Stimulated activated CD4-positive, alpha-beta T cell treated with anti-CD3 and anti-CD28 coated beads, Interleukin-15, amount 100 ng/mL, for 48 hours (primary cell): ENCODE results near the gene TUFM.
"Not testable (repeated sequence)": the region's sequence is repeated elsewhere in the genome, so short reads cannot be mapped to it uniquely, and the experiment has no call there.

Experiments used
- DNase-seq, 2 donors: peaks; one replicate each; pipeline ENCODE4 v3.0.0-alpha.2; 2020; ENCODE audit warnings: low read depth in 2 of 2

Gene TUFM

DNA sequence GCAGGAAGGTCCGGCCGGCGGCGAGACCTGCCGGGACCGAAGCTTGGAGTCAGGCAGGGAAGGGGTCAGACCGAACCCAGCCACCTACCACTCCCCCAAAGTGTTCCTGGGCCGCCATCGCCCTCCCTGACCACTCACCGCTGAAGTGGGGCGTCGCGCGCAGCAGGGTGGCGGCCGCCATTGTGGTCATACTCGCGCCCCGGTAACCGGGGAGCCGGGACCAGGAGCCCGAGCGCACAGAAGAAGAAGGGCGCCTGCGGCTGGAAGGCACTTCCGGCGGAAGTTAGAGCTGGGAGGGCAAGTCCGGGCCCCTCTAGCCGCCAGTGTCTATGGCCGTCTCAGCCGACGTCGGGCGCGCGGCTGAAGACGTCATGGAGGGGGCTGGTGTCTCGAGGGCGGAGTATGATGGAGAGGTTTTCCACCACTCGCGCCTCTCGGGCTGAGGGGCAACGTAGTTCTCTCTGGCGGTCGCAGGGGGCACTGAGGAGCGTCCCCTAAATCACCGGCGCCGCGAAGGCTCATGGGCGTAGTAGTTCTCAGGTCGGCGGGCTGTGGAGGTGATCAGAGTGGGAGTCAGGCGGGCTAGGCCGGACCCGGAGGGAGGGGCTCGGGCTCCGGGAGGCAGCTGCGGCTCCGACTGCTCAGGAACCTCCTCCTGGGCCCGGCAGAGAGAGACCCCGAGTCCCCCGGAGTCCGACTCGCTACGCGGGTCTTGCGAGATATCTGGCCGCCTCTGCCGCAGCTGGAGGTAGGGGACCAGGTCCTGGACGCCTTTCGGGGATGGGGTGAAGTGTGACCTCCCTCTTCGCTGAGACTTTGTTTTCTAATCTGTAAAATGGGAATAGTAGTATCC lies at the start of gene TUFM:
Gene TUFM, minus strand, starts transcription at position 269 of the 853 bp plus-strand sequence. Its CDS starts 79 bp downstream, at position 190.
- DNase-seq, result peak; percentile 97

DNA sequence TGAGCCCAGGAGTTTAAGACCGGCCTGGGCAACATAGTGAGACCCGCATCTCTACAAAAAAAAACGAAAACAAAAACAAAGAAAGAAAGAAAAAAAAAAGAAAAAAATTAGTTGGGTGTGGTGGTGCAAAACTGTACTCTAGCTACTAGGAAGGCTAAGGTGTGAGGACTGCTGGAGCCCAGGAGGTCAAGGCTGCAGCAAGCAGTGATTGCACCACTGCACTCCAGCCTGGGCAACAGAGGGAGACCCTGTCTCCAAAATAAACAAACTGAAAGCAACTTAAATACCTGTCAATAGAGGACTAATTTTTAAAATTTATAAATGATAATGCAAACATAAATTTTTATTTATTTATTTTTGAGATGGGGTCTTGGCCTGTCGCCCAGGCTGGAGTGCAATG lies 49.5 kb upstream of the TUFM start:
- DNase-seq, result no peak

DNA sequence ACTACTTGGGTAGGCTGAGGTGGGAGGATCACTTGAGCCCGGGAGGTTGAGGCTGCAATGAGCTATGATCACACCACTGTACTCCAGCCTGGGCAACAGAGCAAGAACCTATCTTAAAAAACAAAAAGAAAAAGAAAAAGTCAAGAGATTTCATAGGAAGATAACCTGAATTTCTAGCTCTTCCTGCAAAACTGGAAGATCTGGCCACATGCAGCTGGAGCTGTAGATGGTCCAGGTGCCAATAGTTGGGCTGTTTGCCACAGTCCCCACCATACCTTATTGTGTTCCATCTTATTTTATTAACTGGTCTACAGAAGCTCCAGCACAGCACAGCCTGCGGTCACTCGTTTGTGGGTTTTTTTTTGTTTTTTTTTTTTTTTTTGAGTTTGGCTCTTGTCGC lies 47.1 kb upstream of the TUFM start:
- no peak for DNase-seq

DNA sequence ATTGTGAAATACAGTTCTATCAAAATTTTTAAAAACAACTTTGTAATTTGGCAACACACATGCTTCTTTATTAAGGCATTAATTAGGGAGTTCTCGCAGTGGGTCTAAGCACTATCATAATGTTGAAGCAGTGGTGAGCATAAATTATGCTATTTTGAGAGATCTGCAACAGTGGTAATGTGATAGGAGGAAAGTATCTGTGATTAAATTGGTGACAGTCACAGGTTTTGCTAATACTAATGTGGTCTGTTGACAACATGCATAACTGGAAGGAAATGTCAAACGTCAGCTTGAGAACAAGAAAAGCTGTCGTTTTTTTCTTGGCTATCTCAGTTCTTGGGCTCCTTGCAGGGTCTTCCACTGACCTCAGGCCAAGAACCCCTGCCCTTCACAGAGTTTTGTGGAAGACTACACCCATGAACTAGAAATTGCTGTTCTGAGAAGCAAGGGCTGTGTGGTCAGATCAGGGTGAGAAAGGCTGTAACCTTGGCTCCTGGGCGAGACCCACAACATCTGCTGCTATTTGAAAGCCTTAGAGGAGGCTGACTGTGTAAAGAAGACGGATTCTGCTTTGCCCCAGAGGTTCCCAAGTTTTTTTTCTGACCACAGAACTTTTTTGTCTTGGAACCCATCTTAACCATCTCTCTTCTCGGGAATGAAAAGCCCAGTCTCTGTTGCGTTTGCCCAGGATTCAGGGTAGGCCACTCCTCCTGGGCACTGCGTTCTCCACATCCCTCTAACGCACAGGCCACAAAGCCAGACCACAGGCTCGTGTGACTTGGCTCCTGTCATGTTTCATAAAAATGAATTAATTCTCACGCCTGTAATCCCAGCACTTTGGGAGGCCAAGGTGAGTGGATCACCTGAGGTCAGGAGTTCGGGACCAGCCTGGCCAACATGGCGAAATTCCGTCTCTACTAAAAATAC lies 46.1 kb upstream of the TUFM start:
- DNase-seq, result no peak

DNA sequence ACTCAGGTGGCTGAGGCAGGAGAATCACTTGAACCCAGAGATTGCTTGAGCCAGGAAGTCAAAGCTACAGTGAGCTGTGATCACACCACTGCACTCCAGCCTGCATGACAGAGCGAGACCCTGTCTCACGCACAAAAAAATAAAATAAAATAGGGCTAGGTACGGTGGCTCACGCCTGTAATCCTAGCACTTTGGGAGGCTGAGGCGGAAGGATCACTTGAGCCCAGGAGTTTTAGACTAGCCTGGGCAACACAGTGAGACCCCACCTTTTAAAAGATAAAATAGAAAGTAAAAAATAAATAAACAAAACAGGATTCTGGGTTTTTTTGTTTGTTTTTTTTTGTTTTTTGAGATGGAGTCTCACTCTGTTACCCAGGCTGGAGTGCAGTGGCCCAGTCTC lies 44.2 kb upstream of the TUFM start:
- DNase-seq, result not testable (repeated sequence)

DNA sequence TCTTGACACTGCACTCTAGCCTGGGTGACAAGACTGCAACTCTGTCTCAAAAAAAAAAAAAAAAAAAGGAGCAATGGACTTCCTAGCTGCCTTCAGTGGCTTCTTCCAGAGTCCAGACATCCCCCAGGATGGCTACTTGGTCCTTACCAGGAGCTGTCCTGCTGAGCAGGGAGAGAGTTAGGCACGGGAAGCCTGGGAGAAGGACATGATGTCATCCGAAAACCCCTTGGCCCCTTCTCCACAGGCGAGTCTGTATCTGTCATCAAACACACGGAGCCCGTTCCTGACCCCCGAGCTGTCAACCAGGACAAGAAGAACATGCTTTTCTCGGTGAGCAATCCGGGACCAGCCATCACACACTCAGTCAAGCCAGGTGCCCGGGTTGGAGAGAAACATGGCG lies 40.8 kb upstream of the TUFM start:
- DNase-seq, result no peak

DNA sequence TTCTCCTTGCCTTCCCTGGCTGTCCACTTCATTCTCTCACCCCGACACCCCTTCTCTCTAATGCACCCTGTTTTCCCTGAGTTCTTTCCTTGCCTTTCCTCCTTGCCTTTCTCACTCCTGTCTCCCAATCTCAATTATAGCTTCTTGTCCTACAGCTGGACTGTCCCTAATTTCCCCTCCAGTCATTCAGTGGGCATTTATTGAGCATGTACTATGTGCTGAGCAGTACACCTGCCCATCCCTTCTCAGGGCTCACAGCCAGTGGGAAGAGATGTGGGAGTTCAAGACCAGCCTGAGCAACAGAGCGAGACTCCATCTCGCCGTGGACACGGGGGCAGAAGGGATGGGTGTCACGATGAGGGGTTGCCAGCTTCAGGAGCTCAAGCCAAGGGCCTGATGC lies 37.9 kb upstream of the TUFM start:
- no peak for DNase-seq

DNA sequence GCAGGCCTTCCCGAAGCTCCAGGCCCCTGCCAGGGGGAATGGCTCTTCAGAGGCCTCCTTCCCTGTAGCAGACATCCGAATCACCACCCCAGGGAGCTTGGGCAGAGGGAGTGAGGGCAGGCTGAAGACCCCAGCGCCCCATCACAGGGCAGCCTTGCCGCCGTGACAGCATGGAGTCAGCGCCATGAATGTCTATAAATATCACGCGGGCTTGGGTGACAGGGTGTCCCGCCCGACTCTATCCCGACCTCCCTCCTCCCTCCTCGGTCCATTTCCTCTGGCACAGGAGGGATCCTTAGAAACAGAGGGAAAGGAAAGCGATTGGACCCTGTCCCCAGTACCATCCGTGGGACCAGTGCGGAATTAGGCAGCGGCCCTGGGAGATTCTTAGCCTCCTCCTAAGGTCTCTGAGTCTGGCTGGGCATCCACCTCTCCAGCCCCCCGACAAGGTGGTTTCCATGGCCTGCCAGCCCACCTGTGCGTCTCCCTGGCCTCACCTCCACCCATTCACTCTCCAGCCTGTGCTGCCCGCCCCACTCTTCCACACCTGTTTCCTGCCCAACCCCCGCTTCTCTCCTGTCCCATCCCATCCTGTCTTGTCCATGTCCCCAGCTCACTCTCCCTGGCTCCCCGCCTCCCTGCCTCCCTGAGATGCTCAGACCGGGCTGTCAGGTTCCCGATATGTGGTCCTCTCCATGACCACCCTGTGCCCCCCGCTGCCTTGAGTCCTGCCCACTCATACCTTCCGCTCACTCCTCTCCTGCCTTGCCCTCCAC lies 37.3 kb upstream of the TUFM start:
- DNase-seq, result no peak

DNA sequence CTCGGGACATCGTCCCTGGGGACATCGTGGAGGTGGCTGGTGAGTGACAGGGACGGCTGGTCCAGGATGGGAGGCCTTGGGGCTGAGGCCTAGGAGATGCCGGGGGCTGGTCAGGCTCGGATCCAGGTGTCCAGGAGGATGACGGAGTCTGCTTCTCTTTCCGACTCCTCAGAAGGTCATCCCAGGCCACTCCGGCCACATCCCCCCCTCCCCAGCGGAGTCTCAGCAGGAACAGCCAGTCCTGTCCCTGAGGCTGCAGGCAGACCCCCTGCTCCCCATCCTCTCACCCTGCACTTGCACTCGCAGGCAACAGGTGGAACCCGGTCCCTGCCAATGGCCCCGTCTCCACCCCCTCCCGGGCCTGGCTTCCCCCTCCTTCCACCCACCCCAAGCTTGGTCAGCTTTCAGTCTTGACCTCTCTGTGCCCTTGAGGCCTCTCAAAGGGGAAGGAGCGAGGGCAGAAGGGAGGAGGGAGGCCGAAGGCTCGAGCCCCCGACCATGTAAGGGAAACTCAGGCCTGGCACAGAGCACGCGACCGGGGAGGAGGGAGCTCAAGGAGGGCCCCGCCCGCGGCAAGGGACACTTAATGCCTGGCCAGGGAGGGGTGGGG lies 36.5 kb upstream of the TUFM start:
- DNase-seq, result no peak

DNA sequence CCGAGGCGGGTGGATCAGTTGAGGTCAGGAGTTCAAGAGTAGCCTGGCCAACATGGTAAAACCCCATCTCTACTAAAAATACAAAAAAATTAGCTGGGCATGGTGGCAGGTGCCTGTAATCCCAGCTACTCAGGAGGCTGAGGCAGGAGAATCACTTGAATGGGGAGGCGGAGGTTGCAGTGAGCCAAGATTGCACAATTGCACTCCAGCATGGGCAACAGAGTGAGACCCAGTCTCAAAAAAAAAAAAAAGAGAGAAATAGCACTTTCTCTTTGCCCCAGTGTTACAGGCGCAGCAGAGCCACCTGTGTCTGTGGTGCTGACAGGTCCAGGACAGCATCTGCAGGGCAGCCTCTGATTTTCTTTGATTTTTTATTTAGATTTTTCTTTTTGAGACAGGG lies 35.4 kb upstream of the TUFM start:
- DNase-seq, result not testable (repeated sequence)

DNA sequence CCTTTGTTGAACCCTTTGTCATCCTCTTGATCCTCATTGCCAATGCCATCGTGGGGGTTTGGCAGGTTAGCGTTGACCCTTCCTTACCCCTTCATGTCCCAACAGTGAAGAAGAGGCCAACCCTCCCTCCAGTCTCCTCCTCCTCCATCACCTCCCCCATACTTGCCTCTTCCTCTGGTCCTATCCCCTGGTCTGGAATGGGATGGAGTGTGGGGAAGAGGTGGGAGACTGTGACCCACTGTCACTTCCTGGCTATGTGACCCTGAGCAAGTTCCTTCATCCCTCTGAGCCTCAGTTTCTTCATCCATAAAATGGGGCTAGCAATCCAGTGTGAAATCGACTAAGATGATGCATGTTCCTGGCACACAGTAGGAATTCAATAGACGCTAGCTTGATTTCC lies 34.8 kb upstream of the TUFM start:
- DNase-seq, result no peak

DNA sequence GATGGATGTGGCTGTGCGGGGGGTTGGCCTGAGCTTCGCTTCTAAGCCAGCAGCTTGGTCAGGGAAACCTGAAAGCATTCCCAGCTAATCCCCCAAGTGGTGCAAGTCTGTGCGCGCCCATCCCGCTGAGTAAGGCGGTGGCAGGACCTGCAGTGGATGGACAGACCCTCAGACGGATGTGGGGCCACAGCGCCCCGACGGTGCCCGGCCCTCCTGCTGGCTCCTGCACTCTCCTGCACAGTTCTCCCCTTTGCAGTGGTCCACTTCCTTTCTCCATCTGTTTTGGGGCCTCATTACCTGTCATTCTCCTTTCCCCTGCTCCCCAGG lies 34.4 kb upstream of the TUFM start:
- DNase-seq, result no peak

DNA sequence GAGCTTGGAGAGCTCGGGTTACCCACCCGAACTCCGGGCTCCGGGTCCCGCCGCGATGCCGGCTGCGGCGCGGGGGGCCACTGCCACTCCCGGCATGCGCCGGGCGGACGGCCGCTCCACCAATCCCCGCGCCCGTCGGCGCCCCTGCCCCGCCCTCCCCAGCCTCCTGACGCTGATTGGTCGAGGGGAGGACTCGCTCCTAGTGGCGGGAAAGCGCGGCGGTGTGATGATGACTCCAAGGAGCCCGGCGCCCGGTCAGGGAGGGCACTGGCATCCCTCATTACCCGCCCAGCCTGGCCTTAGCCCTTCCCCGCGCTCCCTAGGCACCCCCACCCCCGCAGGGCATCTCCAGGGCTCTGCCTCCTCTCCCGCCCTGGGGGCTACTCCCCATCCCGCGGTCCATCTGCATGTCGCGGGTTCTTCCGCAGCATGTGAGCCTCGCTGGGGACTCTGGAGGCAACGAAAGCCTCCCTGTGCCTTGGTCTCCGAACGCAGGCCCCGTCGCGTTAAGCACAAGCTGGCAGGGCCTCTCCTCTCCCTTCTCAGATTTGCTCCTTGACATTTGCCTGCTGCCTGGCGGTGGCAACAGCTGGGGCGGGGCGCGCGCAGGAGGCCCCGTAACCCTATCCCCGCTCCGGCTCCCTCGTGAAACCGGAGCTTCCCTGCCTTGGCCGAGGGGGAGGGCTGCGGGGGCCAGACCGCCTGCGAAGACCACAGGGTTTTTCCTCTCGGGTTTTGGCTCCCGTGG lies 33.9 kb upstream of the TUFM start:
- DNase-seq, result peak; percentile 86 to 94

DNA sequence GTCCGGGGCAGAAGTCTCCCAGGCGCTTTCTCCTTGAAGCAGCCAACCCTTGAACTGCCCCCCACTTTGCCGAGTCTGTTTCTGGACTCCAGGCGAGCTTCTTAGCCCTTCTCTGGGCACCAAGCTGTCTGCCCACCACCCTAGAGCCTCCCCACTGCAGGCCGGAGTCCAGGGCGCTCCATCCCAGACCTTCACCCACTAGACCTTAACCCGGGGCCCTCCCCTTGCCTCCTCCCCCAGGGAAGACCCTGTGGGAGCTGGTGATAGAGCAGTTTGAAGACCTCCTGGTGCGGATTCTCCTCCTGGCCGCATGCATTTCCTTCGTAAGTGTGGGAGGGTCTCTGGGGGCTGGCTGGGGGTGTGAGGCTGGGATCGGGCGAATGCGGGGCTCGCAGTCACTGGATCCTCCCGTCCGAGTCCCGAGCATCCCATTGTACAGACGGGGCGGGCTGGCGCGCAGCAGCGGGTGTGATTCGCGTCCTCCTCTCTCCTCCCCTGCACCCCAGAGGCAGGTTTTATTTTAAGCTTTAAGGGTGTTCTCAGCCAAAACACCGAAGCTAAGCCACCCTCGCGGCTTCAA lies 33.2 kb upstream of the TUFM start:
- DNase-seq, result no peak

DNA sequence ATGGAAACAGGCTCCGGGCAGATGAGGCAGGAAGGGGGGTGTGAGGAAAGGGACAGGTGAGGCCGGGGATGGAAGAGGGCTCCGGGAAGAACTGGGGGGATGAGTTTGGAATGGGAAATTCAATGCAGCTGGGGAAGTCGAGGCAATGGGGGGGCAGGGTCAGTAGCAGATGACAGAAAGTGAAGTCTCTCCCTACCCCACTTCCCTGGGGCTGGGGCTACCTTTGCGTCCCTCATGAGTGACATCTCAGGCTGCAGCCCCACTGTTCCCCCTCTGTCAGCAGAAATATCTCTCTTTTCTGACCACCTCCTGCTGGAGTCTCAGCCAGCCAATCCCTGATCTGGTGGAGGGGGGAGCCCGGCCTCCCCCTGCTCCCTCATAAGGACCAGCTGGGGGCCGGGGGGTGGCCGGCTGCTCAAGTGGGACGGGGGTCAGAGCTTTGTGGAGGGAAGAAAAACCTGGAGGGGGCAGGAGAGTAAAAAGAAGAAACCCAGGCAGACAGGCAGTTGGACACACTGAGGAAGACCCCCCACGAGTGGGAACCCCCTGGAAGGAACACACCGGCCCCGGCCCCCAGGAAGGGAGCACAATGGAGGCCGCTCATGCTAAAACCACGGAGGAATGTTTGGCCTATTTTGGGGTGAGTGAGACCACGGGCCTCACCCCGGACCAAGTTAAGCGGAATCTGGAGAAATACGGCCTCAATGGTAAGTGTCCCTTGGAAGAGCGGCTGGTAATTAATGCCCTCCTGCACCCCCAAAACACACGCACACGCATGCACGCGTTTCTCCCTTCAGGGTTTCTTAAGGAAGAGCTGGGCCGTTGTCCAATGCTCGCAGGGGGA lies 32.2 kb upstream of the TUFM start, which contains the start of gene ATP2A1:
Gene ATP2A1, plus strand, starts transcription at position 406 of the 844 bp plus-strand sequence. Its CDS starts 184 bp downstream, at position 590.
- DNase-seq, result no peak

DNA sequence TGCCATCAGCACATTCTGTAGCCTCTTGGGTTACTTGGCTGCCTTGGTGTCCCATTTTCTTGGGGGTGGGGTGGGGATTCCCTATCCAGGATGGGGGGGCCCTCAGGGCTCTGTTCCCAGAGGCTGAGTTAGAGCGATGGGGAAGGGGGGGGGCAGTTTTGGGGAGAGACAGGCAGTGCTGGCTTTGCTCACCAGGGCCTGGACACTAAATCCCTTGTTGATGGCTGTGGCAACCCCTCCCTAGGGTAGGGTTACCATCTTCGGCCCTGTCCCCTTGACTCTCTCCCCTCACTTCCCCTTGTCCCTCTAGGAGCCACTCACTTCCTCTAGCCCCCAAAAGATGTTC lies 31.5 kb upstream of the TUFM start:
- DNase-seq, result no peak

DNA sequence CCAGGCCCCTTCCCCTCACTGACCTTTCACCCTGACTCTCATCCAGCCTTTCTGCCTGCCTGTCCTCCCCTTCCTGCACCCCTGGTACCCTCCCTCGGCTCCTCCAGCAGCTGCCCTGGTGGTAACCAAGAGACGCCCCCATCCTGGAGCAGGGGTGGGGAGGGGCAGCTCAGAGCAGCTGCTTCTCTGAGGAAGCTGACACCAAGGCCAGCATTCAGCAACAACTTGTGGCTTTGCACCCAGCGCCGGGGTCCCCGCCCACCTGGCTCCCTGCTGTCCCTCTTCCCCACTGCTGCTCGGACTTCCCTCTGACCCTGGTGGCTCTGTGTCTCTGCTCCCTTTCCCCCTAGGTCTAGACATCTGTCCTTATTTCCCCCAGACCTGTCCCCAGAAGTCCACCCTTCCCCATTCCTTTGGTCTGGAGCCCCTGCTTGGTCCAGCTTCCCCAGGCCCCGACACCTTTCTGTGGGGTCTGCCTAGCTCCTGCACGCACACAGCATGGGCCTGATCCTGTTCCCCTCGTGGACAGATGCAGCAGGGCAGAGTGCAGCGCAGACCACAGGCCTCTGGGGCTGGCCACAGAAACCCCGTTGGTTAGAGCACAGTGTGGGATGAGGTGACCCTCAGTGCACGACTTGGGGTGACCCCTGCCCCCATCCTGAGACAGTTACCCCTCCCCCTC lies 31.0 kb upstream of the TUFM start:
- DNase-seq, result no peak

DNA sequence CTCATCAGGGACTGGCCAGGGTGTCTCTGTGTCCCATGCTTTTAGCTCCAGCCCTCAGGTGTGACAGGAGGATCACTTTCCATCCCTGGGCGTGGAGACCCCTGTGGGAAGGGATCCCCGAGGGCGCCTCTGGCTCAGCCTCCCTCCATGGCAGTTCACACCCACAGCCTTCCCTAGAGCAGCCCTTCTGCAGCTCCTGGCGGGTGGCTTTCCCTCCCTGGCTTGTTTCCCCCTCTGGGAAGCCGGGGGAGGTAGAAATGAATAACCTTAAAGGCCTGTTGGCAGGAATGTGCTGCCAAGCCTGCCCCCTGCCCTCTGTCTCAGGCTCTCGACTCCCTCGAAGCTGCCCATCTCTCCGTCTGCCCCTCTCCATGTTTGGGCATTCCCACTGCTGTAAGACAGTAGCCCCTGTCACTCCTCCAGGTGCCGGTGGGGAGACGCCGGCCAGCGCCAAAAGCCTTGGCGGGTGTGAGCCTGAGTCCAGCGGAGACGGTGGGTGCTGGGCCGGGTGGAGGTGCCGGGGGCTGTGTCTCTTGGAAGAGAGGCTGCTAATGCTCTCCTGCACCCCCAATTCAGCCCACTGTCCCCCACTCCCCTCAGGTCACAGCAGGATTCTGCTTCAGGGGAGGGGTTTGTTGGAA lies 30.0 kb upstream of the TUFM start:
- no peak for DNase-seq
